Cerebellar cortex (tissue), 1 donor: ENCODE measurements around the gene IQGAP1.
"Not testable (repeated sequence)": the region's sequence is repeated elsewhere in the genome, so short reads cannot be mapped to it uniquely, and the experiment has no call there.

ENCODE experiments used
- DNase-seq: peaks from one replicate; pipeline ENCODE4 v3.0.0-alpha.2; 2015; ENCODE audit warnings: low spot score

Gene IQGAP1

GRCh38 chr15:90411176-90411575 lies 23.1 kb downstream of the IQGAP1 start:
- no peak for DNase-seq

- no peak for DNase-seq
Observed at GRCh38 chr15:90412356-90413194, 24.5 kb downstream of the IQGAP1 start.

GRCh38 chr15:90413411-90414379 lies 25.7 kb downstream of the IQGAP1 start:
- DNase-seq: no peak

GRCh38 chr15:90414408-90415028 lies 26.5 kb downstream of the IQGAP1 start:
- DNase-seq: no peak

GRCh38 chr15:90416052-90416451 lies 28.0 kb downstream of the IQGAP1 start:
- not testable (repeated sequence) for DNase-seq

GRCh38 chr15:90418627-90419026 lies 30.6 kb downstream of the IQGAP1 start:
- no peak for DNase-seq

- no peak for DNase-seq
Observed at GRCh38 chr15:90419206-90419605, 31.2 kb downstream of the IQGAP1 start.

GRCh38 chr15:90419738-90420406 lies 31.8 kb downstream of the IQGAP1 start:
- DNase-seq: no peak

GRCh38 chr15:90420451-90420850 lies 32.4 kb downstream of the IQGAP1 start:
- DNase-seq: no peak

GRCh38 chr15:90421527-90421926 lies 33.5 kb downstream of the IQGAP1 start:
- no peak for DNase-seq

GRCh38 chr15:90422043-90422442 lies 34.0 kb downstream of the IQGAP1 start:
- no peak for DNase-seq

- DNase-seq: no peak
Observed at GRCh38 chr15:90422936-90423335, 34.9 kb downstream of the IQGAP1 start.

- no peak for DNase-seq
Observed at GRCh38 chr15:90423801-90424319, 35.8 kb downstream of the IQGAP1 start.

- DNase-seq: no peak
Observed at GRCh38 chr15:90425726-90426346, 37.8 kb downstream of the IQGAP1 start.

- DNase-seq: no peak
Observed at GRCh38 chr15:90427185-90427584, 39.1 kb downstream of the IQGAP1 start.

GRCh38 chr15:90432253-90432652 lies 44.2 kb downstream of the IQGAP1 start:
- DNase-seq: no peak

GRCh38 chr15:90435652-90436337 lies 47.8 kb downstream of the IQGAP1 start:
- DNase-seq: no peak

GRCh38 chr15:90436952-90437351 lies 48.9 kb downstream of the IQGAP1 start:
- DNase-seq: no peak

GRCh38 chr15:90437516-90437915 lies 49.5 kb downstream of the IQGAP1 start:
- no peak for DNase-seq

- DNase-seq: no peak
Observed at GRCh38 chr15:90439946-90440345, 51.9 kb downstream of the IQGAP1 start.
